WTC11 (cell line): ENCODE data around the gene SPX. TPM values are rescaled to one million over a fixed set of nuclear protein-coding genes. Genes with fewer than 3 reads are reported as not detected.

Experiments used
- ATAC-seq: fragments of 200-7000 bp; cut with Tn5 transposase; 2 replicates; pipeline ENCODE4 v1.10.0; 2021; ENCODE audit warnings: mild to moderate bottlenecking, moderate library complexity
- CTCF ChIA-PET: fragments of 300-600 bp; sonication (Branson Sonifier 250); formaldehyde crosslinking; loops from one replicate; lab custom pipeline; 2021; ENCODE audit warnings: antibody characterized with exemption; lab: Charles Lee
- POLR2A ChIA-PET: fragments of 350-600 bp; sonication (Branson Sonifier 250); formaldehyde crosslinking; loops from one replicate; lab custom pipeline; 2021; ENCODE audit warnings: antibody characterized with exemption; lab: Charles Lee
- DNase-seq: peaks from one replicate; pipeline ENCODE4 v3.0.0; 2021; ENCODE audit warnings: low spot score
- H3K27ac Mint-ChIP-seq: 2 replicates; pipeline ENCODE4 v1.8.0; 2021; ENCODE audit warnings: mixed read lengths
- H3K27me3 Mint-ChIP-seq: 2 replicates; pipeline ENCODE4 v1.8.0; 2021; ENCODE audit warnings: low read depth, mild to moderate bottlenecking, moderate library complexity, mixed read lengths
- H3K36me3 Mint-ChIP-seq: 2 replicates; pipeline ENCODE4 v1.8.0; 2021; ENCODE audit warnings: mixed read lengths
- H3K4me1 Mint-ChIP-seq: 2 replicates; pipeline ENCODE4 v1.8.0; 2022; ENCODE audit warnings: mixed read lengths
- H3K4me3 Mint-ChIP-seq: 2 replicates; pipeline ENCODE4 v1.8.0; 2021; ENCODE audit warnings: mild to moderate bottlenecking, moderate library complexity, mixed read lengths
- H3K9me3 Mint-ChIP-seq: 2 replicates; pipeline ENCODE4 v1.8.0; 2021; ENCODE audit warnings: mixed read lengths
- EMX1 ChIP-seq: fragments of 250-450 bp; sonication (Bioruptor Pico); IDR thresholded peaks from 2 replicates; pipeline ENCODE4 v1.8.0; 2021; ENCODE audit warnings: mild to moderate bottlenecking
- HMGA2 ChIP-seq: fragments of 250-450 bp; sonication (Bioruptor Pico); IDR thresholded peaks from 2 replicates; pipeline ENCODE4 v1.4.0; 2021; ENCODE audit warnings: mild to moderate bottlenecking, moderate library complexity
- IRF2 ChIP-seq: sonication (generic); formaldehyde crosslinking; IDR thresholded peaks from 2 replicates; pipeline ENCODE4 v1.8.0; 2022; ENCODE audit warnings: low read depth, missing genetic modification reagents, borderline replicate concordance
- JAZF1 ChIP-seq: fragments of 250-450 bp; sonication (Bioruptor Pico); IDR thresholded peaks from 2 replicates; pipeline ENCODE4 v1.9.0; 2021; ENCODE audit warnings: moderate library complexity, mild to moderate bottlenecking, inconsistent platforms
- KAT7 ChIP-seq: sonication (generic); formaldehyde crosslinking; IDR thresholded peaks from 2 replicates; pipeline ENCODE4 v1.8.1; 2023; ENCODE audit warnings: missing genetic modification reagents, mild to moderate bottlenecking, borderline replicate concordance
- RORB ChIP-seq: fragments of 250-450 bp; sonication (Bioruptor Pico); IDR thresholded peaks from 2 replicates; pipeline ENCODE4 v1.9.0; 2021; ENCODE audit warnings: mild to moderate bottlenecking
- TP53 ChIP-seq: sonication (generic); formaldehyde crosslinking; IDR thresholded peaks from 2 replicates; pipeline ENCODE4 v1.8.1; 2023; ENCODE audit warnings: mild to moderate bottlenecking, missing genetic modification reagents
- ZNF138 ChIP-seq: sonication (generic); formaldehyde crosslinking; conservative IDR thresholded peaks from 2 replicates; pipeline ENCODE4 v1.8.1; 2022; ENCODE audit warnings: mild to moderate bottlenecking, moderate library complexity, missing genetic modification reagents
- ZNF423 ChIP-seq: fragments of 250-450 bp; sonication (Bioruptor Pico); IDR thresholded peaks from 2 replicates; pipeline ENCODE4 v2.1.2; 2022; ENCODE audit warnings: mild to moderate bottlenecking, moderate library complexity
- ZNF671 ChIP-seq: fragments of 250-450 bp; sonication (Bioruptor Pico); IDR thresholded peaks from 2 replicates; pipeline ENCODE4 v1.8.0; 2021; ENCODE audit warnings: mild to moderate bottlenecking
- total RNA-seq: library from RNA; stranded (reverse); gene quantifications from 3 replicates; pipeline ENCODE4 v1.2.3, GENCODE V29; 2021
- TF ChIP-seq, protein P1 (sequence below): sonication (generic); formaldehyde crosslinking; IDR thresholded peaks from 2 replicates; pipeline ENCODE4 v1.8.0; 2022; ENCODE audit warnings: mild to moderate bottlenecking, missing genetic modification reagents
- TF ChIP-seq, protein P2 (sequence below): sonication (generic); formaldehyde crosslinking; IDR thresholded peaks from 2 replicates; pipeline ENCODE4 v1.8.1; 2022; ENCODE audit warnings: low read depth, missing genetic modification reagents, borderline replicate concordance
- TF ChIP-seq, protein P3 (sequence below): sonication (generic); formaldehyde crosslinking; conservative IDR thresholded peaks from 2 replicates; pipeline ENCODE4 v1.8.1; 2023; ENCODE audit warnings: mild to moderate bottlenecking, low read depth, missing genetic modification reagents, moderate library complexity
- TF ChIP-seq, protein P4 (sequence below): sonication (generic); formaldehyde crosslinking; IDR thresholded peaks from 2 replicates; pipeline ENCODE4 v1.8.1; 2022; ENCODE audit warnings: mild to moderate bottlenecking, moderate library complexity, missing genetic modification reagents
- TF ChIP-seq, protein P5 (sequence below): fragments of 250-450 bp; sonication (Bioruptor Pico); IDR thresholded peaks from 2 replicates; pipeline ENCODE4 v1.9.0; 2021; ENCODE audit warnings: mild to moderate bottlenecking

SPX gene
- total RNA-seq, 1 experiment from 2014 or later: 0.46 TPM

DNA sequence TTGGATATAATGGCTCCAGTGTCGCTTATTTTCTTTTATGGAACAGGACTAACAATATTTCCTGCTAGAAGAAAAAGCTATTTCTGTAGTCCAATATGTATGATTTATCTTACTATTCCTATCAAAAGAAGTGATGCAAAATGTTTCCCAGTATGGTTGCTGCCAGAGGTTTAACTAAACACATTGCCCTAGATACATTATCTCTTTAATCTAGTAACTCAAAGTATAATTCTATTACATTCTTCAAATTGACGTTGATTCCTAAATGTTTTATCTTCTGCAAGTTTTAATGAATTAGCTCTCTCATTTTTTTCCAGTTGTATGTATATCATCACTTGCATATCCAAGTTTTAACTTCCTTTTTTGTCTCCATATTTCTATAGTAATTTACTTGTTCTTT is 50.3 kb downstream of the SPX start (continued):
- TF ChIP-seq, protein P1, sequence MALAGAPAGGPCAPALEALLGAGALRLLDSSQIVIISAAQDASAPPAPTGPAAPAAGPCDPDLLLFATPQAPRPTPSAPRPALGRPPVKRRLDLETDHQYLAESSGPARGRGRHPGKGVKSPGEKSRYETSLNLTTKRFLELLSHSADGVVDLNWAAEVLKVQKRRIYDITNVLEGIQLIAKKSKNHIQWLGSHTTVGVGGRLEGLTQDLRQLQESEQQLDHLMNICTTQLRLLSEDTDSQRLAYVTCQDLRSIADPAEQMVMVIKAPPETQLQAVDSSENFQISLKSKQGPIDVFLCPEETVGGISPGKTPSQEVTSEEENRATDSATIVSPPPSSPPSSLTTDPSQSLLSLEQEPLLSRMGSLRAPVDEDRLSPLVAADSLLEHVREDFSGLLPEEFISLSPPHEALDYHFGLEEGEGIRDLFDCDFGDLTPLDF (CRISPR knock-in tag): no peak
- TF ChIP-seq, all 79 proteins: peak for 0

DNA sequence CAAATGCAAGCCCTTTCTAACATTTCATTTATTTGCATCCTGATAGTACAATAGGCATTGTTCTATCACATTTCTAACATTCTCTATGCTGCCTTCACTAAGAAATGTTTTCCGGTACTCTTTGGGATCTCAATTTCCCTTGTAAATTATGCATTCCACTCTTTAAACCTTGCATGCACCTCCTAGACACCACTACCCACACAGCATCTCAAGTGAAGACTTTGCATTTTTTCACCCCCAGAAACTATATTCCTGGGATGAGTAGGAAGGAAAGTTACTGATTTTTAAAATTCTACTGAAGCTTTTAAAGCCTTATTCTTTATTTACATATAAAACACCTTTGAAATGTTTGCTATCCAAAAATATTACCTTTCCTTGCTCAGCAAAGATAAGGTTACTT is 51.4 kb downstream of the SPX start:
- ATAC-seq (no peak), DNase-seq (no peak)
- Mint-ChIP-seq H3K9me3 (peaks cover 4% of the 10 kb centered on the region; the same call in 1 of the 2 replicates), H3K27ac (no peak overlapping the region), H3K4me3 (no peak overlapping the region), H3K36me3 (no peaks in the 10 kb centered on the region), H3K4me1 (peaks cover 4% of the 10 kb centered on the region), H3K27me3 (peaks cover 3% of the 10 kb centered on the region; the same call in 1 of the 2 replicates)
- POLR2A ChIA-PET: no interaction called here
- TF ChIP-seq ZNF423 (CRISPR knock-in tag) (no peak), HMGA2 (CRISPR knock-in tag) (no peak), TP53 (CRISPR knock-in tag) (no peak), KAT7 (no peak), IRF2 (CRISPR knock-in tag) (no peak), ZNF138 (CRISPR knock-in tag) (no peak), ZNF671 (no peak), JAZF1 (CRISPR knock-in tag) (no peak), RORB (CRISPR knock-in tag) (no peak)
- TF ChIP-seq, protein P1 (CRISPR knock-in tag): no peak
- TF ChIP-seq, protein P2, sequence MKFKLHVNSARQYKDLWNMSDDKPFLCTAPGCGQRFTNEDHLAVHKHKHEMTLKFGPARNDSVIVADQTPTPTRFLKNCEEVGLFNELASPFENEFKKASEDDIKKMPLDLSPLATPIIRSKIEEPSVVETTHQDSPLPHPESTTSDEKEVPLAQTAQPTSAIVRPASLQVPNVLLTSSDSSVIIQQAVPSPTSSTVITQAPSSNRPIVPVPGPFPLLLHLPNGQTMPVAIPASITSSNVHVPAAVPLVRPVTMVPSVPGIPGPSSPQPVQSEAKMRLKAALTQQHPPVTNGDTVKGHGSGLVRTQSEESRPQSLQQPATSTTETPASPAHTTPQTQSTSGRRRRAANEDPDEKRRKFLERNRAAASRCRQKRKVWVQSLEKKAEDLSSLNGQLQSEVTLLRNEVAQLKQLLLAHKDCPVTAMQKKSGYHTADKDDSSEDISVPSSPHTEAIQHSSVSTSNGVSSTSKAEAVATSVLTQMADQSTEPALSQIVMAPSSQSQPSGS (CRISPR knock-in tag): no peak
- TF ChIP-seq, protein P3, sequence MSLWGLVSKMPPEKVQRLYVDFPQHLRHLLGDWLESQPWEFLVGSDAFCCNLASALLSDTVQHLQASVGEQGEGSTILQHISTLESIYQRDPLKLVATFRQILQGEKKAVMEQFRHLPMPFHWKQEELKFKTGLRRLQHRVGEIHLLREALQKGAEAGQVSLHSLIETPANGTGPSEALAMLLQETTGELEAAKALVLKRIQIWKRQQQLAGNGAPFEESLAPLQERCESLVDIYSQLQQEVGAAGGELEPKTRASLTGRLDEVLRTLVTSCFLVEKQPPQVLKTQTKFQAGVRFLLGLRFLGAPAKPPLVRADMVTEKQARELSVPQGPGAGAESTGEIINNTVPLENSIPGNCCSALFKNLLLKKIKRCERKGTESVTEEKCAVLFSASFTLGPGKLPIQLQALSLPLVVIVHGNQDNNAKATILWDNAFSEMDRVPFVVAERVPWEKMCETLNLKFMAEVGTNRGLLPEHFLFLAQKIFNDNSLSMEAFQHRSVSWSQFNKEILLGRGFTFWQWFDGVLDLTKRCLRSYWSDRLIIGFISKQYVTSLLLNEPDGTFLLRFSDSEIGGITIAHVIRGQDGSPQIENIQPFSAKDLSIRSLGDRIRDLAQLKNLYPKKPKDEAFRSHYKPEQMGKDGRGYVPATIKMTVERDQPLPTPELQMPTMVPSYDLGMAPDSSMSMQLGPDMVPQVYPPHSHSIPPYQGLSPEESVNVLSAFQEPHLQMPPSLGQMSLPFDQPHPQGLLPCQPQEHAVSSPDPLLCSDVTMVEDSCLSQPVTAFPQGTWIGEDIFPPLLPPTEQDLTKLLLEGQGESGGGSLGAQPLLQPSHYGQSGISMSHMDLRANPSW (CRISPR knock-in tag): no peak
- TF ChIP-seq, protein P4, sequence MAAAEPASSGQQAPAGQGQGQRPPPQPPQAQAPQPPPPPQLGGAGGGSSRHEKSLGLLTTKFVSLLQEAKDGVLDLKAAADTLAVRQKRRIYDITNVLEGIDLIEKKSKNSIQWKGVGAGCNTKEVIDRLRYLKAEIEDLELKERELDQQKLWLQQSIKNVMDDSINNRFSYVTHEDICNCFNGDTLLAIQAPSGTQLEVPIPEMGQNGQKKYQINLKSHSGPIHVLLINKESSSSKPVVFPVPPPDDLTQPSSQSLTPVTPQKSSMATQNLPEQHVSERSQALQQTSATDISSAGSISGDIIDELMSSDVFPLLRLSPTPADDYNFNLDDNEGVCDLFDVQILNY (CRISPR knock-in tag): no peak
- CTCF ChIA-PET: no interaction called here

DNA sequence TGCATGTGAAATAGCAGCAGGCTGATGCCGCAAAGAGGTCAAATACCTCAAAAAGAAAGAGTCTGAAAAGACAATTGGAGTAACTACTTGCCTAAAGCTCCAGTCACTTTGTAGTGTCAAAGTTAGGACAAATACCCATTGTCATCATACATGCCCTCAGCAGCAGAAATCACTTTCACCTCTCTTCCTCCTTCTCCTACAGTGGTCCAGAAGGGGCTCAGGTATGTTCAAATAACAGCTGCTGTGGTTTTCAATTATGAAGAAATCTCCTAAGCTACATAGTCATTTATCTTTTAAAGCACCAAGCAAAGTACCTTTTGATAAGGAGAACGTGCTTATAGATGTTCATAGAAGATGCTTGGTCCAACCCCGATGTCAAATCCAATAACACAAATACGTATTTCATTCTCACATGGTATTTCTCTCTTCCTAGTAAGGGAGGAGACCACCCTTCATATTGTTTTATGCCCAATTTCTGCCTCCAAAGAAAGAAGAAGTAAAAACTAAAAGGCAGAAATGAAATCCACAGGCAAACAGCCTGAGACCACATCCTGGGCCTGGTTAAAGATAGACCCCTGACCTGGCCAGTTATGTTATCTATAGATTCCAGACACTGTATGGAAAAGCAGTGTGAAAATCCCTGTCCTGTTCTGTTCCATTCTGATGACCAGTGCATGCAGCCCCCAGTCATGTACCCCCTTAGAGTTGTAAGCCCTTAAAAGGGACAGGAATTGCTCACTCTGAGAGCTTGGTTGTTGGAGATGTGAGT is 54.8 kb downstream of the SPX start:
- POLR2A ChIA-PET: no interaction called here
- no peak overlapping the region for H3K27ac Mint-ChIP-seq
- peaks cover 4% of the 10 kb centered on the region for H3K4me1 Mint-ChIP-seq
- H3K9me3 Mint-ChIP-seq: peaks cover 10% of the 10 kb centered on the region; the same call in 1 of the 2 replicates
- ATAC-seq: no peak
- CTCF ChIA-PET: no interaction called here
- H3K36me3 Mint-ChIP-seq: no peaks in the 10 kb centered on the region
- TF ChIP-seq ZNF138 (CRISPR knock-in tag) (no peak), EMX1 (CRISPR knock-in tag) (no peak)
- TF ChIP-seq, protein P5, sequence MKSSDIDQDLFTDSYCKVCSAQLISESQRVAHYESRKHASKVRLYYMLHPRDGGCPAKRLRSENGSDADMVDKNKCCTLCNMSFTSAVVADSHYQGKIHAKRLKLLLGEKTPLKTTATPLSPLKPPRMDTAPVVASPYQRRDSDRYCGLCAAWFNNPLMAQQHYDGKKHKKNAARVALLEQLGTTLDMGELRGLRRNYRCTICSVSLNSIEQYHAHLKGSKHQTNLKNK (CRISPR knock-in tag): no peak
- TF ChIP-seq, all 79 proteins: peak for 0
- DNase-seq: no peak
- H3K27me3 Mint-ChIP-seq: peaks cover under 1% of the 10 kb centered on the region; the same call in 1 of the 2 replicates
- no peak overlapping the region for H3K4me3 Mint-ChIP-seq

Other genes starting within 250 kb of the SPX start
- gene SLCO1A2, start 191.4 kb upstream of the SPX start, total RNA-seq: 9.9 to 13.9 TPM (median 11.5 TPM) in 3 replicates
- gene IAPP, start 153.4 kb upstream of the SPX start, total RNA-seq: not detected in 3 replicates
- gene PYROXD1, start 88.6 kb upstream of the SPX start, total RNA-seq: 4.5 to 6.9 TPM (median 4.9 TPM) in 3 replicates
- gene RECQL, start 24.7 kb upstream of the SPX start, total RNA-seq: 34.1 to 40.3 TPM (median 35.3 TPM) in 3 replicates
- gene GOLT1B, start 24.5 kb upstream of the SPX start, total RNA-seq: 36.1 to 39.7 TPM (median 37.1 TPM) in 3 replicates
- gene GYS2, start 78.6 kb downstream of the SPX start, total RNA-seq: not detected in 3 replicates
- gene LDHB, start 131.5 kb downstream of the SPX start, total RNA-seq: 1,504 to 1,616 TPM (median 1,559 TPM) in 3 replicates
- 1.1 to 1.9 TPM (median 1.4 TPM) in 3 replicates for gene KCNJ8, start 248.4 kb downstream of the SPX start, total RNA-seq